Tibial nerve (tissue), 4 donors: ENCODE measurements around the gene PDSS2.

Experiments used
- EP300 ChIP-seq, 2 donors: sonication (generic); formaldehyde crosslinking; IDR thresholded peaks; one replicate each; pipeline ENCODE4 v1.6.1; 2017; ENCODE audit warnings: antibody characterized with exemption in 2 of 2, mild to moderate bottlenecking in 1 of 2
- POLR2A ChIP-seq, 2 donors: fragments of 450-650 bp; IDR thresholded peaks; one replicate each; pipeline ENCODE4 v1.6.1; 2017; ENCODE audit warnings: antibody characterized with exemption in 2 of 2, mild to moderate bottlenecking in 2 of 2, moderate library complexity in 2 of 2
- TF ChIP-seq, protein P1 (sequence below), 5 experiments: fragments of 200-600 bp in 3 of 5; fragments of 450-650 bp in 2 of 5; sonication (generic) in 3 of 5; IDR thresholded peaks; one replicate each; pipeline ENCODE4 v1.5.1; 2016 to 2019; ENCODE audit warnings: antibody characterized with exemption in 5 of 5, mild to moderate bottlenecking in 3 of 5, moderate library complexity in 2 of 5

DNA sequence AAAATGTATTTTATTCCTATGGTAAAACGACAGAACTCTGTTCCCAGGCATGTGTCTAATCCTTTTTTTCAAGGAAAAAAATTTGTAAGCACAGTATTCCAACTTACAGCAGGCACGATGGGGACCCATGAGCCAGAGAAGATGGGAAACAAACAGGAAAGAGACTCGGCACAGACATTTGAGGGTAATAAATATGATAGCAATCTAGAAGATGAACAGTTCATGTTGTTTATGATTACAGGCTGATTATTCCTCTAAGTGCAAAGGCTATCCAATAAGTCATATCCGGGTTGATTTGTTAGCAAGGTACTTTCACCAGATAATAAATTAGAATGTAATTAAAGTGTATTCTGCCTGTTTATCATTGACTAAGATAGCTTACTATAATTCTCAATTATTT is 43.2 kb downstream of the PDSS2 start:
- TF ChIP-seq, protein P1, sequence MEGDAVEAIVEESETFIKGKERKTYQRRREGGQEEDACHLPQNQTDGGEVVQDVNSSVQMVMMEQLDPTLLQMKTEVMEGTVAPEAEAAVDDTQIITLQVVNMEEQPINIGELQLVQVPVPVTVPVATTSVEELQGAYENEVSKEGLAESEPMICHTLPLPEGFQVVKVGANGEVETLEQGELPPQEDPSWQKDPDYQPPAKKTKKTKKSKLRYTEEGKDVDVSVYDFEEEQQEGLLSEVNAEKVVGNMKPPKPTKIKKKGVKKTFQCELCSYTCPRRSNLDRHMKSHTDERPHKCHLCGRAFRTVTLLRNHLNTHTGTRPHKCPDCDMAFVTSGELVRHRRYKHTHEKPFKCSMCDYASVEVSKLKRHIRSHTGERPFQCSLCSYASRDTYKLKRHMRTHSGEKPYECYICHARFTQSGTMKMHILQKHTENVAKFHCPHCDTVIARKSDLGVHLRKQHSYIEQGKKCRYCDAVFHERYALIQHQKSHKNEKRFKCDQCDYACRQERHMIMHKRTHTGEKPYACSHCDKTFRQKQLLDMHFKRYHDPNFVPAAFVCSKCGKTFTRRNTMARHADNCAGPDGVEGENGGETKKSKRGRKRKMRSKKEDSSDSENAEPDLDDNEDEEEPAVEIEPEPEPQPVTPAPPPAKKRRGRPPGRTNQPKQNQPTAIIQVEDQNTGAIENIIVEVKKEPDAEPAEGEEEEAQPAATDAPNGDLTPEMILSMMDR (IDR thresholded peaks at IDR 0.05): no peak
- no peak for TF ChIP-seq EP300 (IDR thresholded peaks at IDR 0.05)
- TF ChIP-seq POLR2A (IDR thresholded peaks at IDR 0.05): no peak
